Activated CD4-positive, alpha-beta T cell treated with anti-CD3 and anti-CD28 coated beads, Interleukin-2, Interleukin-4, amounts not matched to agents 100 ng/mL and 50 ng/mL, durations not matched to agents 16 hours and 8 hours (primary cell): ENCODE data around the gene FOXP1.
A peak's percentile ranks its signal among the peaks of the same experiment; 100 is the strongest.

Source experiments
- DNase-seq: peaks from one replicate; pipeline ENCODE4 v3.0.0-alpha.2; 2020; ENCODE audit warnings: low spot score

Gene FOXP1

GRCh38 chr3:71172951-71173350 lies 410.6 kb downstream of the FOXP1 start:
- DNase-seq = no peak

- no peak for DNase-seq
Measured at GRCh38 chr3:71172189-71172588, 411.3 kb downstream of the FOXP1 start.

DNA sequence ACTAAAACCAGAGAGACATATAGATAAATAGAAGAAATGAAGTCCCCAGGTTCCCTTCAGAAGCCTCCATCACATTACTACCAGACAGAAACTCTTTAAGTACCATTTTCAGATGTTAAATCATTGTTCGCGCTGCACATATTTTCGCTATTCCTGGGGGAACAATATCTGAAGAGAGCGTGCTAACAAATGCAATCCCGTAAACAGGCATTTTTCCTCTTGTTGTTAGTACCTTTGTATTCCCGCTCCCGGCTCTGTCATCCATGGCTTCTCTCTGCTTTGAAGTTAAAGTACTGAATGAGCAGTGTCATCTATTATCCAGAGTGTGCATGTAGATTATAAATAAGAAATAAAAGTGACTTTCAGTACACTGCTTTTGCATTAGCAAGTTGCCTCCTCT lies 412.3 kb downstream of the FOXP1 start:
- no peak for DNase-seq

- DNase-seq = no peak
Measured at GRCh38 chr3:71168880-71169411, 414.6 kb downstream of the FOXP1 start.

- DNase-seq = no peak
Measured at GRCh38 chr3:71168121-71168721, 415.3 kb downstream of the FOXP1 start.

DNA sequence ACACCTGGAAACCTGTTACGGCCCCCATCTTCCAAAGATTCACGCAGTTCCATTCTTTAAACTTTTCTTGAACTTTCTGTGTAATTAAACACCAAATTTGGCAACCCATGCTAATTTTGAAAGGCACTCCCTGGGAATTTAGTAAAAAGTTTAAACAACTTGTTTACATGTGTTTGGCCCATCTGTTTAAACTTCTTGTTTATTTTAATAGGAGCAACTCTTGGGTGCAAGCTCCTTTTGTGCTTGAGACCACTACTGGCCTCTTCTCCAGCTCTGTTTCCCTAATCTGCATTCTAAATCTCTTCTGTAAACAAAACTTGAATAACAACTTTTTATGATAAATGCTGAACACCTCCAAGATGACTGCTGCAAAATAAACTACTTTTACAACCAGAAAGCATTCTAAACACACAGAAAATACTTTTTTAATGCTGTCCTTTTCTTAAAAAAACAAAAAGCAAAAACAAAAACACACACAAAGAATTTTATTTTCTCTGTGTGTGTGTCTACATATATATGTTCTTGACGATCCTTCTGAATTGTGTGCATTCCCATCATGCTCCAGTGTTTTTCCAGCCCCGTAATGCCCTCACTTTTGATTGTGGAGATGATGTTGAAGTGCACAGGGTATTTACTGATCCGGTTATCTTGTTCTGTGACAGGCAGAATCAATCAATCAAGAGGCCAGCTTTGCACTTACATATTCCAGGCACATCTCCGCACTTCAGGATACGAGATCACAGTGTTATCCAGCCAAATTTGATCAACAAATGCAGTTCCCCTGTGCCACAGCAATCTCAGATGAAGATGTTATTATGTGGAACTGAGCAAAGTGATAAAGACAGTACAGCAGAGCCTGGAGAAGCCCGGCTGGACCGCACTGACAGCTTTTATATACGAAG lies 416.9 kb downstream of the FOXP1 start:
- no peak for DNase-seq

DNA sequence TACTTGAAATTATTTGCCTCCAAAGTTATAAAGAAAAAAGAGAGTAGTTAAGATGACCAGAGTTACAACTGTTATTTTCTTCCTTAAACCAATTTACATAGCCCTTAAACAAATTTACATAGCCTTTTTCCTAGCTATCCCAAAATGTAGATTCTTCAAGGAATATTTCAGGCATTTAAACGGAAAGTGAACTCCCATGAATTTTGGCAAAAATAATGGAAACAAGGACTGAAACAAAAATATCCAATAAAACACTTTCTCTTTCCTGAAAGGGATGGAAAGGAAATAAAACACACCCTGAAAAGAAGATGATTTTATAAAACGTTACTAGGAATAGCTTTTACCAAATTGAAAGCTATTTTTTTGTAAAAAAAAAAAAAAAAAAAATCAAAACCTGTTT lies 418.6 kb downstream of the FOXP1 start:
- DNase-seq = no peak

DNA sequence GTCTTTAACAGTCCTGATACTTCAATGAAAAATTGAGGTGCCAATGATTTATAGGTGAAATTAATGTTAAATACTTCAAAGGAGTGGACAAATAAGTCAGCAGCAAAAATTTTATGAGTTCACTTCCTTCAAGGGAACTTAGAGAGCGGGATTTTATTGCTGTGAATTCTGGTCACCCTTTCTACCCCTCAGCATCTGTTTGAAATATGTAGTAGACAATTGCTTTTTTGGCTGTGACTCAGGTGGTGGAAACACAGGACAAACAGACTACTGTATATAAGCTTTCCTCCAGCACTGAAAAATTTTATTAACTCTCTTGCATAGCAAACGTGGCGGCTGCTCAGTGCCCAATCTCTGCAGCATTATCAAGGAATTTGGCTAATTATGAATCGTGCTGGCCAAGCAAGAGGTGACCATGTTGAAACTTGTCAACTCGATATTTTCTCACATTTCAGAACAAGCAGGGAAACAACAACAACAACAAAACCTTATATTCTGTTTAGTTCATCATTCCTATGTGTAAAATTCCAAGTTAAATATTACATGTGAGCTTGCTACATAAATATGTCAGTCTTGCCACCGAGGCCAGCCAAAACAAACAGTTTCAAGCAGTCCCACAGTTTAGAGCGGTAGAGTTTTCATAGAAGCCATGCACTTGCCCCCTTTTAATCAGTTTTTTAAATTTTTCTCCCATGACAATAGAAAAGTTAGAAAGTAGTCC lies 420.2 kb downstream of the FOXP1 start:
- DNase-seq = no peak

GRCh38 chr3:71162221-71162620 lies 421.3 kb downstream of the FOXP1 start:
- DNase-seq = no peak

DNA sequence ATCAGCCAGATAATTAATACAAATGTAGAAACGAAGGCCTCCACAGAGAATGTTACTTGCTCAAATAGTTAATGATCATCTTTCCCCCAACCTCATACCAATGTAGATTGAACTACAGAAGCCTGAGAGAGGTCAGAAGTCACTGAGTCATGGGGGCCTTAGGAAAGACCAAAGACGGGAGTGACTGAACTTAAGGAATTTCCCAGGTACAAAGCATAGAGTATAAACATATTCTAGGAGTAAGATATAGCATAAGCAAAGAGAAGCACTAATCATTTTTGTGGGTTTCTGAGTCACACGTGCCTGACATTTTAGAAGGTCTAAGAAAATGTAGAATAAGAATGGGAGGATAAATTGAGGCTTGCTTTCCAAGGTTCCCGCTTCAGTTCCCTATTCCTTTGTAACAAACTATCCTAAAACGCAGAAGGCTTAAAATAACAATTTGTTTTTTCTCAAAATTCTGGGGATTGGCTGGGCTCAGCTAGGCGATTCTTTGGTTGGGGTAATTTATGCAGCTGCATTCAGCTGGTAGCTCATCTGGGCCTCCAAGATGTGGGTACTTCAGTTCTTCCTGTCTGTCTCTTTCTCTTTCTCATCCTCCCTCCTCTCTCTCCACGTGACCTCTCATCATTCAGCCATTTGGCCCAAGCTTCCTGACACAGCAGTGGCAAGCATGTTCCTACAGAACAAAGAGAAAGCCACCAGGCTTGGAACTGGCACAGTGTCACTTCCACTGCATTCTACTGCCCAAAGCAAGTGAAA lies 422.6 kb downstream of the FOXP1 start:
- DNase-seq = no peak

- DNase-seq = no peak
Measured at GRCh38 chr3:71156062-71156665, 427.4 kb downstream of the FOXP1 start.

DNA sequence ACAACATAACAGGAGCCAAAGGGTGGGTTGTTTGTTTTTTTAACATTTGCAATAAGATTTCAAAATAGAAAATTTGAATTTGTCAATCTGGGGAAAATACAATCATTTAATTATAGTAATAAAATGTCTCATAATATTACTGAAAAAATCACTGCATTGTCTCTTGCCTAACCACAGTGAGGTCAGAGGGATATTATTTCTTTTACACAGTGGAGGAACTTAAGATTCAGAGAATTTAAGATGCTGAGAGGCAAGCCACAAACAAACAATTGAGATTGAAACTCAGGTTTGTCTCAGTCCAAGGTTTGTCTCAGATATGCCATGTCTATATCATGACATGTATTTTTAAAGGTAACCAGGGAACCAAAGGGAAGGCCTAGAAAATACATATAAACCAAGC lies 428.7 kb downstream of the FOXP1 start:
- DNase-seq = no peak

DNA sequence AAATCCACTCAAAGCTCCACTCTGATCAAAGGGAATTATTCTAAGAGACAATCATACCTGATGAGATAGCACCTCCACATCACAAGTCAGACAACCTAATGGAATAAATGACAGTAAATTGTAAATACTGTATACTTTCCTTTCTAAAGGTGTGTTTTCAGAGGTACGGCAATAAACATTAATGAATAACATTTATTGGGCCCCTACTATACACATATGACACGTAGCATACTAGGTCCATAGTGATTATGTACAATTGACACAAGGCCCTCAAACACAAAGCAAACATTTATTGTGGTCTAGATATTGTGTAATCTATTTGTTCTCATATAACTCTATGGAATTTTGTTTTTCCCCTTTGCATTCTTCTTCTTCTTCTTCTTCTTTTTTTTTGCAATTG lies 429.8 kb downstream of the FOXP1 start:
- DNase-seq = no peak

GRCh38 chr3:71152892-71153265 lies 430.6 kb downstream of the FOXP1 start:
- DNase-seq = no peak

DNA sequence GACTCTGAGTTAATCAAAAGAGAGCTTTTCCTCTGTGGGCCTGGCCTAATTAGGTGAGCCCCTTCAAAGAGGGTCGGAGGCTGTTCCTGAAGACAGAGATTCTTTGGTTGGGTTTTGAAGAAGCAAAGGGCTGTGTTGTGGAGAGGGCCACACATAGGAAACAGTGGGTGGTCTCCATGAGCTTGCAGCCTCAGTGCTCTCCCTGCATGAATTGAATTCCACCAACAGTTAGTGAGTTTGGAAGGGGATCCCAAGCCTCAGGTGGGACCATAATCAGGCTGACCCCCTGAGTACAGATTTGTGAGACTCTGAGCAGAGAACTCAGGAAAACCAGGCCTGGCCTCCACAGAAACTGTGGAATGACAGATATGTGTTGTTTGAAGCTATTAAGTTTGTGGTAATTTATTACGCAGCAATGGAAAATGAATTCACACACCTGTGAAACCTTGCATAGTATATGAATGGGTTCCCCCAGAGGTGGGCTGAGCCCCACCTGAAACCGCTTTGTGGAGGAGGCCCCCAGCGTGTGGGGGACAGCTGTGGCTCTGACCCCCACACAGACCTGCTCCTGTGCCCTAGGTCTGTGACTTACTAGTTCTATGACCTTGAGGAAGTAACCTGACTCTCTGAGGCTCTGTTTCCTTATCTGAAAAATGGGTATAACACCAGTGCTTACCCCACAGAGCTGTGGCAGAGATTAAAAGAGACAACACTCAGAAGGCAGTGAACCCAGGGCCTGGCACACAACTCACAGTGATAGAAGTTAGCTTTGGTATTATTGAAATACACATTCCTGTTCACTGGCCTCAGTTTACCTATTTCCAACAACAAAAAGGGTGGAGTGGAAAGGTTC lies 431.3 kb downstream of the FOXP1 start:
- no peak for DNase-seq

DNA sequence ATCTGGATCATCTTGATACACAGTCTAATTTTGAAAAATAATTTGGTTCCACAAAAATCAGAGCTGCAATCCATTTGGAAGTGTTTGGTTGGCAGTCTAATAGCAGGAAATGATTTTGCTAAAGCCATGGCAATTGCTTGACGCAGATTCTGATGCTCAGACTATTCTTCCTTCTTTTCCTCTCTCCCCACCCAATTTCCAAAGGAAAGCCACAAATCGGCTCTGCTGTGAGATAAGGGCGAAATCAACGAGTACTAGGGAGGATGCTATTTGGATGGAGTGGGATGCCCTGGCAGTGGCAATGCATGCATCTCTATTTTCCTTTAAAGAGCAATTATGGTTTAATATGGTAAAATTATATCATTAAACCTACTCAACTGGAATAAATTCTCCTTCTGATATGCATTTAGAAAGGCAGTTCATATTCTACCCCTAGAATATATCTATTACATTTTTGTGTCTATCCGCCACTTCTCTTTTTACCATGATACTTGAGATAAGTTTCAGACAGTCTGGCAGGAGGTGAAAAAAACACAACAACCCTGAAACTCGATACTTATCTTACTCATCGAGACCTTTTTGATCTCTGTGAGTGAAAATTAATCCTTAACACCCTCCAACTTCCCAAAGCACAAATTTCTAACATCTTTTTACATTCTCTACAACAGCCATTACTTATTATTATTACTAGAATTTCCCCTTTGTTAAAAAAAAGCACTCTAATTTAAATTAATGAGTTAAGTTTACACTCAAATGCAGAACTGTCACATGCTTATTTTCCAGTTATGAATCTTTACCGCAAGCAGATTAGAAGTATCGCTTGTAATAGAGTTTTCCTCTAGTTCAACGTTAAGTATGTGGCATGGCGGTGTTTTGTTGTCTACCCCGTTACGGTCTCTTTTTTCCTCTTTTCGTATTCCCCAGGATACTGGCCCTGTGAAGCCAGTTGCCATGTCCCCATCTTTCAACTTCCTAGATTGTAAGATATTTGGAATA lies 433.3 kb downstream of the FOXP1 start:
- peak; percentile 40 for DNase-seq

GRCh38 chr3:71148455-71149060 lies 435.0 kb downstream of the FOXP1 start:
- DNase-seq = no peak

DNA sequence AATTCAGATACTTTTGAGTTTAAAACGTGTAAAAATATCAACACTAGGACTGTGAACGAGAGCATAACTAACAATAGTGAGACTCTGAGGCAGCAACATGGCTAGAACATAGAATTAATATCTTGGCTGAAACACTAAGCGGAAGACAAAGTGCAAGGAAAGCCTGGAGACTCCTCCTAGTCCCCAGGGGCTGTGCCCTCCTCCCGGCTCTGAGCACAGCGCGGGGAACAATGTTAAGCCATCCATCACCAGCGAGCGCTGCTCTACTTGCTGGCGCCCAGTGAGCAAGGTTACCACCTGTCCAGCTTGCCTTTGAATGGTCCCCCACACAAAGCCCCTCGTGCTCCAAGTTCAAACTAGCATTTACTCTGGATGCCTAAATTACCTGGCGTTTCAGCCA lies 436.9 kb downstream of the FOXP1 start:
- DNase-seq = no peak

- no peak for DNase-seq
Measured at GRCh38 chr3:71145954-71146353, 437.6 kb downstream of the FOXP1 start.
